ENCODE results near the gene TLE4. TPM values are rescaled to one million over a fixed set of nuclear protein-coding genes. Genes with fewer than 3 reads are reported as not detected.

TLE4 gene
- total and polyA plus RNA-seq, 2 of the 4 experiments (the other 2 are of a cell fraction), result 68.0 to 78.1 TPM

DNA sequence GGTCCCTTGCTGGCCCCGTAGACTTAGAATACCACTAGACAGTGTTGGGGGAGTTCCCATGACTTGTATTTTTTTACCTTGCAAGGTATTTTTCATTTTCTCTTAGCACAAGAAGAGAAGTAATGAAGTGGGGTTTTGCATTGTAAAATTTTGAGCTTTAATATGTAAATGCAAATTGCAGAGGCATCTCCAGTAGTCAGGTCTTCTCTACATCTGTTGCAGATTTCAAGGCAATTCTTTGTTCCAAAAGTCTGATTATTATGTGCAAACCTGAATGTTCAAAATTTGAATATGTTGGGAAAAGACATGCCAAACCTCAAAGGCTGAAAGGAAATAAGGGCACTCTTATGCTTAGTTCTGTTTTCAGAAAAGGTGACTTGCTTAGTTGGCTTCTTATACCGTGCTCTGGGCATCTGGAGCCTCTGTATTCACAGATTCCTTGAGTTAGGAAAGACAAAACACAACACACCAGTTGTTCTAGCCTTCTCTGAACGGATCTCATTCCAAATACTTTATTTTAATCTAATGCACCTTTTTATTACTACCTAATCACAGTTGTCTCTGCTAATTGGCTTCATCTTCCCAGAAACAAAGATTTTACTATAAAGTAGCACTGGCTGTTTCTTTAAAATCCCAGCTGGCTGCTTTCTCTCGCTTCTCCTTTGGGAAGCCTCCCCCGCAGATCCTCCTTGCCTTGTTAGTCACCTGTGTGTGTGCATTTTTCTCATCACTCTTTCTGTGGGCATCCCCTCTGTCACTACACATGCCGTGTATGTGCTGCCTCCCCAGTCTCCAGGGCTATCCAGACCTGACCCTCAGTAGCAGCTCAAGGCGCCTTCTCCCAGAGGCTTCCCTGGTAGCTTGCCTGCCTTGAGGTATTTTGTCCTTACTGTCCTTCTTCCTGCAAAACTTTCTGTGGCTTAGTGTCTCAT lies 138.2 kb downstream of the TLE4 start:
- Histone ChIP-seq H2BK120ac (ENCODE audit: low read depth, low read length) (no peak overlapping the region), H4K8ac (ENCODE audit: low read depth in 2 of 2, low read length in 2 of 2) (no peak overlapping the region), H2BK20ac (ENCODE audit: low read depth, low read length) (no peak overlapping the region), H3K36me3 (ENCODE audit: control insufficient read depth, insufficient read depth, low read length) (peaks cover 38% of the 10 kb centered on the region), H2AFZ (replicated peaks; ENCODE audit: low read length, poor library complexity) (no peak overlapping the region), H3K9me3 (ENCODE audit: control insufficient read depth, insufficient read depth, low read length) (no peaks in the 10 kb centered on the region), H3K4me2 (ENCODE audit: low read depth, low read length) (no peak overlapping the region), H3K9me1 (ENCODE audit: insufficient read depth, low read length) (peaks cover 3% of the 10 kb centered on the region), H2AK5ac (ENCODE audit: low read depth, low read length) (no peak overlapping the region), H3K9ac (ENCODE audit: low read depth, low read length) (no peak overlapping the region), H3K14ac (replicated peaks; ENCODE audit: low read depth, low read length) (no peak overlapping the region), H3K27me3 (ENCODE audit: control insufficient read depth, insufficient read depth, low read length) (no peaks in the 10 kb centered on the region), H3K4ac (ENCODE audit: low read depth, low read length) (no peak overlapping the region), H3K23ac (ENCODE audit: low read depth, low read length) (no peak overlapping the region), H3K4me3 (ENCODE audit: insufficient read depth, low read depth, low read length) (no peak overlapping the region), H2BK15ac (ENCODE audit: low read depth, low read length) (no peak overlapping the region), H3K79me1 (ENCODE audit: low read depth in 1 of 2, low read length in 2 of 2) (peaks cover 0 to 9% of the 10 kb centered on the region in 2 experiments; a peak in 3 of 4 replicates), H3K56ac (ENCODE audit: extremely low read depth, insufficient read depth, low read length) (no peak overlapping the region), H2AK9ac (replicated peaks; ENCODE audit: low read depth, low read length, poor library complexity) (no peak overlapping the region), H3K18ac (ENCODE audit: low read depth, low read length) (no peak overlapping the region), H4K5ac (ENCODE audit: low read depth, low read length) (no peak overlapping the region), H4K20me1 (ENCODE audit: insufficient read depth, low read length) (no peaks in the 10 kb centered on the region), H4K91ac (ENCODE audit: insufficient read depth, low read depth, low read length) (no peak overlapping the region), H3K4me1 (ENCODE audit: control insufficient read depth, insufficient read depth, low read length) (no peaks in the 10 kb centered on the region), H3K27ac (ENCODE audit: insufficient read depth, low read length) (no peak overlapping the region), H2BK5ac (ENCODE audit: low read depth, low read length, poor library complexity, severe bottlenecking) (no peak overlapping the region)
- POLR2A ChIA-PET (ENCODE audit: unreplicated experiment), result no interaction called here
- CTCF ChIA-PET, result no interaction called here
- in situ Hi-C loops (cut with MboI; ENCODE audit: low sequenced_read_pairs) (no loop called here), dilution Hi-C loops (cut with HindIII; ENCODE audit: low sequenced_read_pairs, unreplicated experiment) (no loop called here), intact Hi-C loops (cut with micrococcal nuclease) (no loop called here)
- 67% methylated on average over 1 of the region's 7 CpGs; no CpG with 5 or more reads in 1 of the 2 experiments for WGBS, 2 experiments (ENCODE audit: extremely low coverage in 2 of 2, insufficient read length in 1 of 2)
- DNase-seq (no peak), ATAC-seq (ENCODE audit: low read depth) (no peak)
- TF ChIP-seq RFX5 (IDR thresholded peaks at IDR 0.05; ENCODE audit: low read depth, low read length), result no peak
- no peak for TF ChIP-seq MXI1 (IDR thresholded peaks at IDR 0.05; ENCODE audit: borderline replicate concordance, low read depth, low read length)
- no peak for TF ChIP-seq POLR2A (IDR thresholded peaks at IDR 0.05; ENCODE audit: low read depth, low read length)
- no peak for TF ChIP-seq CEBPB (IDR thresholded peaks at IDR 0.05; ENCODE audit: low read depth, low read length)
- TF ChIP-seq MAFK (IDR thresholded peaks at IDR 0.05; ENCODE audit: low read depth, low read length), result no peak
- TF ChIP-seq, protein P1, sequence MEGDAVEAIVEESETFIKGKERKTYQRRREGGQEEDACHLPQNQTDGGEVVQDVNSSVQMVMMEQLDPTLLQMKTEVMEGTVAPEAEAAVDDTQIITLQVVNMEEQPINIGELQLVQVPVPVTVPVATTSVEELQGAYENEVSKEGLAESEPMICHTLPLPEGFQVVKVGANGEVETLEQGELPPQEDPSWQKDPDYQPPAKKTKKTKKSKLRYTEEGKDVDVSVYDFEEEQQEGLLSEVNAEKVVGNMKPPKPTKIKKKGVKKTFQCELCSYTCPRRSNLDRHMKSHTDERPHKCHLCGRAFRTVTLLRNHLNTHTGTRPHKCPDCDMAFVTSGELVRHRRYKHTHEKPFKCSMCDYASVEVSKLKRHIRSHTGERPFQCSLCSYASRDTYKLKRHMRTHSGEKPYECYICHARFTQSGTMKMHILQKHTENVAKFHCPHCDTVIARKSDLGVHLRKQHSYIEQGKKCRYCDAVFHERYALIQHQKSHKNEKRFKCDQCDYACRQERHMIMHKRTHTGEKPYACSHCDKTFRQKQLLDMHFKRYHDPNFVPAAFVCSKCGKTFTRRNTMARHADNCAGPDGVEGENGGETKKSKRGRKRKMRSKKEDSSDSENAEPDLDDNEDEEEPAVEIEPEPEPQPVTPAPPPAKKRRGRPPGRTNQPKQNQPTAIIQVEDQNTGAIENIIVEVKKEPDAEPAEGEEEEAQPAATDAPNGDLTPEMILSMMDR (conservative IDR thresholded peaks at IDR 0.05; ENCODE audit: low read depth, low read length), result no peak
- no peak for TF ChIP-seq NFE2L2 (IDR thresholded peaks at IDR 0.05; ENCODE audit: low read depth, low read length)
- TF ChIP-seq, protein P2, sequence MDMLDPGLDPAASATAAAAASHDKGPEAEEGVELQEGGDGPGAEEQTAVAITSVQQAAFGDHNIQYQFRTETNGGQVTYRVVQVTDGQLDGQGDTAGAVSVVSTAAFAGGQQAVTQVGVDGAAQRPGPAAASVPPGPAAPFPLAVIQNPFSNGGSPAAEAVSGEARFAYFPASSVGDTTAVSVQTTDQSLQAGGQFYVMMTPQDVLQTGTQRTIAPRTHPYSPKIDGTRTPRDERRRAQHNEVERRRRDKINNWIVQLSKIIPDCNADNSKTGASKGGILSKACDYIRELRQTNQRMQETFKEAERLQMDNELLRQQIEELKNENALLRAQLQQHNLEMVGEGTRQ (IDR thresholded peaks at IDR 0.05; ENCODE audit: low read depth, low read length), result no peak
- TF ChIP-seq, protein P3, sequence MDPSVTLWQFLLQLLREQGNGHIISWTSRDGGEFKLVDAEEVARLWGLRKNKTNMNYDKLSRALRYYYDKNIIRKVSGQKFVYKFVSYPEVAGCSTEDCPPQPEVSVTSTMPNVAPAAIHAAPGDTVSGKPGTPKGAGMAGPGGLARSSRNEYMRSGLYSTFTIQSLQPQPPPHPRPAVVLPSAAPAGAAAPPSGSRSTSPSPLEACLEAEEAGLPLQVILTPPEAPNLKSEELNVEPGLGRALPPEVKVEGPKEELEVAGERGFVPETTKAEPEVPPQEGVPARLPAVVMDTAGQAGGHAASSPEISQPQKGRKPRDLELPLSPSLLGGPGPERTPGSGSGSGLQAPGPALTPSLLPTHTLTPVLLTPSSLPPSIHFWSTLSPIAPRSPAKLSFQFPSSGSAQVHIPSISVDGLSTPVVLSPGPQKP (IDR thresholded peaks at IDR 0.05; ENCODE audit: borderline replicate concordance, low read depth, low read length), result no peak
- no peak for TF ChIP-seq RCOR1 (IDR thresholded peaks at IDR 0.05; ENCODE audit: insufficient replicate concordance, low read length)
- no peak for TF ChIP-seq SMC3 (IDR thresholded peaks at IDR 0.05; ENCODE audit: low read depth, low read length)
- no peak for TF ChIP-seq CHD1 (IDR thresholded peaks at IDR 0.05; ENCODE audit: low read depth, low read length)
- TF ChIP-seq FOS (IDR thresholded peaks at IDR 0.05; ENCODE audit: low read depth, low read length), result no peak
- TF ChIP-seq MAZ (IDR thresholded peaks at IDR 0.05; ENCODE audit: borderline replicate concordance, low read depth, low read length), result no peak
- BruUV-seq (replicated peaks), result no TSS peak

Measured in IMR-90 (cell line).